ENCODE results near the gene VRK1.

VRK1 gene

DNA sequence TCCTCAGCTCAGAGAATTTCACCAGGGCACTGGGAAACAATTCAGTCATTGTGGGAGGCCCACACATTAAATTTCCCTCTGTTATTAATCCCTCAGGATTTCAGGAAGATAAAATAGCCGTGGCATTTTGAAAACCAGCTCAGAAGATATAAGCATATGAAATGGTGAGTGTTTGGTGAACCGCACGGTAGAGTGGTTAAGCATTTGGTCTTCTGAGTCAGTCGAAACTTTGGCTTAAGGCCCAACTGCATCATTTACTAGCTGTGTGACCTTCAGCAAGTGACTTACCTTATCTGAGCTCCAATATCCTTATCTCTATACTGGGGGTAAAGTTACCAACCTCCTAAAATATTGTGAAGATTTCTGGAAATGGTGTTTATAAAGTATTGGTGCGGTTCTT, 5.2 kb upstream of the VRK1 start:
- no peak for DNase-seq

- no peak for DNase-seq
Observed at GRCh38 chr14:96792591-96792990, 4.6 kb upstream of the VRK1 start.

- no peak for DNase-seq
Observed at GRCh38 chr14:96793547-96793946, 3.6 kb upstream of the VRK1 start.

DNA sequence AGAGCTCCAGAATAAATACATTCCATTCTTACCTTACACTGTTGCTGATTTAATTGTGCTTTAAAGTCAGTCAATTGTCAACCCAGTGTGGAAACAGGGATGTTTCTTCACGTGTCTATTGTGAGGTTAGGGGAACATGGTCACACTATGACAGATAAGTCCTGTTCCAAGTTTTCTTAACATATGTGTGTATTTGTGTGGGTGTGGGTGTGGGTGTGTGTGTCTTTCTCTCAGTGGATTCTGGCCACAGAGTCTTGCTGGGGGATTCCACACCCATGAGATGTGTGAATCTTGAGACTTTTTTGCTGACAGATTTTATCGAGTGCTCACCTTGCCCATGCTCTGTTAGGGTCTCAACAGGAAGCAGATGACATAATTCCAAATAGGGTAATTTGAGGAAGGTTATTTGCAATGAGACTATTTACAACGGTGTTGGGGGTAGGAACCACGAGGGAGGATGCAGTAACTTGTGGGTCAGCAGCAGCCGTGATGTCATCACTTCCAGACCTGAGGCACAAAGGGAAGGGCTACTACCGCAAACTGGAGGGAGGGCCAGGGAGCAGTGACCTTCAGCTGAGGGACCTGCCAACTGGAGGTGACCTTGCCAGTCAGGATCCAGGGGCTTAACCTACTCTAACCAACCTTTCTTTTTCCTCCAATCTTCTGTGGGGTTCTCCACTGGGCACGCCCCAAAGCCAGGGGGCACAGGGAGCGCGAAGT, 1.9 kb upstream of the VRK1 start:
- DNase-seq: no peak

- peak; percentile 32 for DNase-seq
Observed at GRCh38 chr14:96797582-96798349, 584 bp downstream of the VRK1 start.

GRCh38 chr14:96798956-96799355, 1.8 kb downstream of the VRK1 start:
- DNase-seq: no peak

DNA sequence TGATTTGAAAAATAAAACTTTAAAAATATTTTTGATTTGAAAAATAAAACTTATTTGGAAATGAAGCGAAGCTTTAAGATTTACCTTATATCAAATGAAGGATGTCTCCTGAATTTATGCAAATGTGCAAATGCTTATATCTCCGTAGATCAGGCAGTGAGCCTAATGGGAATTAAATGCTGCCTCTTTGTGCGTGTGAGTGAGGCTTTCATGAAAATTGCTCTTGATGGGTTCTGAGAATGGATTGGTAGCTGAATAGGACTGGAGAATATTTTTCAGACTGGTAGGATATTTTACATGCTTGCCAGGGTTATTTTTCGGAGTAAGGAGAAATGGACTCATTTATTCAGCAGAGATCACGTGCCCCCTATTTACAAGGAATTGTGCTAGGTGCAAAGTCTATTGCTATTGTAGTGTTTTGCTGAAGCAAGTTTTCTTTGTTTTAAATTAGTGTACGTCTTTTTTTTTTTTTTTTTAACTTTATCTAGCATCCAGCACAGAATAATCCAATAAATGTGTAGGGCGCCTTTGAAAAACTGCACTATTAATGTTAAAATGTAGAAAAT, 2.4 kb downstream of the VRK1 start:
- no peak for DNase-seq

GRCh38 chr14:96801931-96802330, 4.7 kb downstream of the VRK1 start:
- DNase-seq: no peak

DNA sequence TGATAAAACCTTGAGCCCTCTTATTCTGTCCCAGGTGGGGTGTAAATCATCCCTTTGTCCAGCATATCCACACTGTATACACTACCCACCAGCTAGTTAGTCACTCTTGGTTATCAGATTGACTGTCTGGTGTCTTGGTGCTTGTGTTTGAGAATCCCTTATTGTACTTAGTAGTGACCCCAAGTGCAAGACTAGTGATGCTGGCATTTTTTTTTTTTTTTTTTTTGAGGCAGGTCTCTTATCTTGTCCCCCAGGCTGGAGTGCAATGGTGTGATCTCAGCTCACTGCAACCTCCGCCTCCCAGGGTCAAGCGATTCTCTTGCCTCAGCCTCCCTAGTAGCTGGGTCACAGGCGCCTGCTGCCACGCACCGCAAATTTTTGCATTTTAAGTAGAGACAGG, 5.8 kb downstream of the VRK1 start:
- no peak for DNase-seq

GRCh38 chr14:96803958-96804357, 6.8 kb downstream of the VRK1 start:
- no peak for DNase-seq

- no peak for DNase-seq
Observed at GRCh38 chr14:96804895-96805294, 7.7 kb downstream of the VRK1 start.

- no peak for DNase-seq
Observed at GRCh38 chr14:96805956-96806355, 8.8 kb downstream of the VRK1 start.

- no peak for DNase-seq
Observed at GRCh38 chr14:96806836-96807235, 9.7 kb downstream of the VRK1 start.

DNA sequence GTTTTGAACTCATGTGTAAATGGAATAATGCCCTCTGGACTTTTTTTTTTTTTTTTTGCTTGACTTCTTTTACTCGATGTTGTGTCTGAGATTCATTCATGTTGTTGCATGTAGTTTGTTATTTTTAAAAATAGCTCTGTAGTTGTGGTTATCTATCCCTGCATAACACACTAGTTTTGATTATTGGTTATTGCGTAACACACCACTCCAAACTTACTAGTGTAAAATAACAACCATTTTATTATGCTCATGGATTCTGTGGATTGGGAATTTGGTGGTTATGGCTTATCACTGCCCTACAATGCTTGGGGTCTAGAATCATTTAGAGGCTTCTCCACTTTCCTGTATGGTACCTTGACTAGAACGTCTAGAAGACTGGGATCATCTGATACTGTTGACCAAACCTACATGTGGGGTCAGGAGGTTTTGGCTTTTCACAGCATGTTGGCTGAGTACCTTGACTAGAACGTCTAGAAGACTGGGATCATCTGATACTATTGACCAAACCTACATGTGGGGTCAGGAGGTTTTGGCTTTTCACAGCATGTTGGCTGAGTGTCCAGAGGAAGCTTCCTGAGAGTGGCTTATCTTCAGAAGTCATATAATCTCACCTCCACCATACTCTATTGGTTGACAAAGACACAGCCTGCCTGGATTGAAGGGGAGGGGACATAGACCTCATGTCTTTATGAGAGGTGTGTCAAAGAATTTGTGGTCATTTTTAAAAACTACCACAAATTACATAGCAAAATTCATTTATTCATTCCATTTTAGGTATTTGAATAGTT, 11.6 kb downstream of the VRK1 start:
- no peak for DNase-seq

- no peak for DNase-seq
Observed at GRCh38 chr14:96811265-96811664, 14.1 kb downstream of the VRK1 start.

- DNase-seq: no peak
Observed at GRCh38 chr14:96811985-96812667, 14.9 kb downstream of the VRK1 start.

- no peak for DNase-seq
Observed at GRCh38 chr14:96816281-96816680, 19.1 kb downstream of the VRK1 start.

- DNase-seq: no peak
Observed at GRCh38 chr14:96817750-96818666, 20.8 kb downstream of the VRK1 start.

DNA sequence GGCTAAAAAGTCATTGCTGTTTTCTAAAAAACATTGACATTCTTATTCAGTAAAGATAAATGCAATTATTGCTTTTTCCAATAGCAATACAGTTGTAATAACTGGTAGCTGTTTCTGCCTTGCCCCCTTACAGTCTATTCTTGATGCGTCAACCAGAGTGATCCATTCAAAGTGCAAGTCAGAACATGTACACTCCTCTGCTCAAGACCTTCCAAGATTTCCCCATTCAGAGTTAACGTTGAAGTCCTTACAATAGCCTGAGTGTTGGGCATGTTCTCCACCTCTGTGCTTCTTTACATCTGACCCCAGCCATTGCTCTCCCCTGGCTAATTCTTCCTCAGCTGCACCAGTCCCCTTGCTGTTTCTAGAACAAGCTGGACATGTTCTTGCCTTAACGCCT, 24.3 kb downstream of the VRK1 start:
- DNase-seq: no peak

- DNase-seq: no peak
Observed at GRCh38 chr14:96823652-96824051, 26.5 kb downstream of the VRK1 start.

DNA sequence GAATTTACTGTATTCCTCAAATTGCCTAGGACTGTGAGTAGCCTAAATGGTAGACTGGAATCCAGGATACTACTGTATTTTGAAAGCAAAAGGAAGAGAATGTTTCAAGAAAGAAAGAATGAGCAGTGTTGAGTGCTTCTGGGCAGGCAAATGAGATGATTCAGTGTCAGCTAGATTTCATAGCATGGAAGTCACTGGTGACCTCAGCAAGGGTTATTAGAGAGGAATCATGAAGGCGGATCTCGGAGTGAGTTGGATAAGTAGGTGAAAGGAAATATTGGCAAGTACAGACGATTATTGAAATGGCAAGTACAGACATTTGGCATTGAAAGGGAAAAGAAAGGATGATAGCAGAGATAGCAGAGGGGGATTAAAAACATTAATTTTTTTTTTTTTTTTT, 27.1 kb downstream of the VRK1 start:
- no peak for DNase-seq

DNA sequence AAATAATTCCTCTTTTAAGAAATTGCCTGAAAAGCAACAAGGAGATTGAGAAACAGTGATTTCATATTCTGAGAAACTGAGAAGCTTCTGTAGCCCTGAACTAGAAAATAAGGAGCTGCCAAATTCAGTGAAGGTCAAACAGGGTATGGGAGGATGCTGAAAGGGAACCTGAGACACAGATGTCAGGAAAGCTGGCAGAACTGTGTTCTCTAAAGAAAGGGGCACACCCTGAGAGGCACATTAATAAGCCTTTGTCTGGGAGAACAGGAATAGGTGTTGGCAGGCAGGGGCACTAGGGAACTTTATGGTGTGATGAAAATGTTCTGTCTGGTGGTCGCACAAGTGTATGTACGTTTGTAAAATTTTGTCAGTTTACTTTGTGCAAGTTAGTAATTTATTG, 29.6 kb downstream of the VRK1 start:
- no peak for DNase-seq
